HG02973 (cell line): ENCODE measurements around the gene SLC39A6.
"Not testable (repeated sequence)": the region's sequence is repeated elsewhere in the genome, so short reads cannot be mapped to it uniquely, and the experiment has no call there.

Experiments used
- ATAC-seq: cut with Tn5 transposase; IDR thresholded peaks from one replicate; pipeline ENCODE4 v1.9.1; 2021; ENCODE audit warnings: moderate library complexity; ENCODE audit not compliant: unreplicated experiment

The SLC39A6 gene

GRCh38 chr18:36129300-36130038 is at the start of gene SLC39A6, which contains the start of gene ELP2:
Gene SLC39A6 (minus strand): TSS chr18:36129340. CDS start chr18:36127007, 2,333 bp downstream.
Gene ELP2 (plus strand): TSS chr18:36129899. CDS start chr18:36129934, 35 bp downstream.
- peak; percentile 88 for ATAC-seq

- ATAC-seq, result no peak
These were observed 48.8 kb upstream of the SLC39A6 start for GRCh38 chr18:36177913-36178312.

- ATAC-seq, result no peak
These were observed 47.6 kb upstream of the SLC39A6 start for GRCh38 chr18:36176711-36177110.

GRCh38 chr18:36176177-36176584 is 47.0 kb upstream of the SLC39A6 start:
- no peak for ATAC-seq

- ATAC-seq, result no peak
These were observed 46.3 kb upstream of the SLC39A6 start for GRCh38 chr18:36175481-36175880.

- ATAC-seq, result no peak
These were observed 40.8 kb upstream of the SLC39A6 start for GRCh38 chr18:36169938-36170337.

- not testable (repeated sequence) for ATAC-seq
These were observed 39.2 kb upstream of the SLC39A6 start for GRCh38 chr18:36168296-36168695.

- no peak for ATAC-seq
These were observed 38.6 kb upstream of the SLC39A6 start for GRCh38 chr18:36167692-36168218.

- ATAC-seq, result no peak
These were observed 33.8 kb upstream of the SLC39A6 start for GRCh38 chr18:36162981-36163380.

GRCh38 chr18:36160959-36161371 is 31.8 kb upstream of the SLC39A6 start:
- ATAC-seq, result no peak

- no peak for ATAC-seq
These were observed 29.2 kb upstream of the SLC39A6 start for GRCh38 chr18:36158266-36158867.

- no peak for ATAC-seq
These were observed 28.3 kb upstream of the SLC39A6 start for GRCh38 chr18:36157441-36157840.

GRCh38 chr18:36155851-36156757 is 27.0 kb upstream of the SLC39A6 start:
- no peak for ATAC-seq

- ATAC-seq, result no peak
These were observed 24.6 kb upstream of the SLC39A6 start for GRCh38 chr18:36153771-36154170.

GRCh38 chr18:36153203-36153602 is 24.1 kb upstream of the SLC39A6 start:
- no peak for ATAC-seq

- no peak for ATAC-seq
These were observed 23.6 kb upstream of the SLC39A6 start for GRCh38 chr18:36152781-36153180.

- peak; percentile 93 for ATAC-seq
These were observed 20.6 kb upstream of the SLC39A6 start for GRCh38 chr18:36149514-36150289.

- ATAC-seq, result no peak
These were observed 14.3 kb upstream of the SLC39A6 start for GRCh38 chr18:36143391-36143790.

- ATAC-seq, result no peak
These were observed 13.6 kb upstream of the SLC39A6 start for GRCh38 chr18:36142751-36143150.

GRCh38 chr18:36141576-36141975 is 12.4 kb upstream of the SLC39A6 start:
- no peak for ATAC-seq
